ENCODE results near the gene AVL9. TPM values are rescaled to one million over a fixed set of nuclear protein-coding genes. Genes with fewer than 3 reads are reported as not detected.

AVL9 gene
- total RNA-seq, 1 experiment from 2014 or later, result 86.6 TPM

DNA sequence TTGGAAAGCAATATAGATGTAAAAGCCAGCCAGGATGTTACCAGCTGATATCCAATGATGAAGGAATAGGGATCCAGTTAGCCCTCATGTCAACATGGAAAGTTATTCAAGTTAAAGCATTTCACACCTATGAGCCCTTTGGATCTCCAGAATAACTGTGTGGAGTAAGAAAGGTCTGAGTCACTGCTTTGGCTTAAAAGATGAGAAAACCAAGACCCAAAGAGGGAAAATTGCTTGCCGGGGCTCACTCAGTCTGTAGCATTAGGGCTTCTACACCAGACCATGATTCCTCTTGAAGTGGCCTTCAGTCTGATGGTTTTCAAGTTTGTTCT lies 17.7 kb upstream of the AVL9 start:
- Mint-ChIP-seq H3K27me3 (ENCODE audit: unreplicated experiment) (peaks cover 63% of the 10 kb centered on the region), H3K27ac (ENCODE audit: unreplicated experiment) (no peak overlapping the region), H3K9me3 (ENCODE audit: low read depth, unreplicated experiment) (no peaks in the 10 kb centered on the region), H3K4me1 (ENCODE audit: low read depth, unreplicated experiment) (no peaks in the 10 kb centered on the region), H3K4me3 (ENCODE audit: low read depth, unreplicated experiment) (no peak overlapping the region), H3K36me3 (ENCODE audit: insufficient read depth, unreplicated experiment) (no peaks in the 10 kb centered on the region)
- DNase-seq, result no peak
- CTCF ChIA-PET, result interaction anchor here (1.1 kb wide), 1 partner anchor 28 kb away, joined by 4 read pairs; no protein-coding TSS in a partner anchor
- no TSS peak for BruUV-seq (replicated peaks)
- TF ChIP-seq, protein P1, sequence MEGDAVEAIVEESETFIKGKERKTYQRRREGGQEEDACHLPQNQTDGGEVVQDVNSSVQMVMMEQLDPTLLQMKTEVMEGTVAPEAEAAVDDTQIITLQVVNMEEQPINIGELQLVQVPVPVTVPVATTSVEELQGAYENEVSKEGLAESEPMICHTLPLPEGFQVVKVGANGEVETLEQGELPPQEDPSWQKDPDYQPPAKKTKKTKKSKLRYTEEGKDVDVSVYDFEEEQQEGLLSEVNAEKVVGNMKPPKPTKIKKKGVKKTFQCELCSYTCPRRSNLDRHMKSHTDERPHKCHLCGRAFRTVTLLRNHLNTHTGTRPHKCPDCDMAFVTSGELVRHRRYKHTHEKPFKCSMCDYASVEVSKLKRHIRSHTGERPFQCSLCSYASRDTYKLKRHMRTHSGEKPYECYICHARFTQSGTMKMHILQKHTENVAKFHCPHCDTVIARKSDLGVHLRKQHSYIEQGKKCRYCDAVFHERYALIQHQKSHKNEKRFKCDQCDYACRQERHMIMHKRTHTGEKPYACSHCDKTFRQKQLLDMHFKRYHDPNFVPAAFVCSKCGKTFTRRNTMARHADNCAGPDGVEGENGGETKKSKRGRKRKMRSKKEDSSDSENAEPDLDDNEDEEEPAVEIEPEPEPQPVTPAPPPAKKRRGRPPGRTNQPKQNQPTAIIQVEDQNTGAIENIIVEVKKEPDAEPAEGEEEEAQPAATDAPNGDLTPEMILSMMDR (IDR thresholded peaks at IDR 0.05; ENCODE audit: unreplicated experiment), result no peak
- intact Hi-C loops (cut with micrococcal nuclease; ENCODE audit: unreplicated experiment), result loop anchor here (5.0 kb wide), 1 partner anchor 120 kb away; no protein-coding TSS in a partner anchor

DNA sequence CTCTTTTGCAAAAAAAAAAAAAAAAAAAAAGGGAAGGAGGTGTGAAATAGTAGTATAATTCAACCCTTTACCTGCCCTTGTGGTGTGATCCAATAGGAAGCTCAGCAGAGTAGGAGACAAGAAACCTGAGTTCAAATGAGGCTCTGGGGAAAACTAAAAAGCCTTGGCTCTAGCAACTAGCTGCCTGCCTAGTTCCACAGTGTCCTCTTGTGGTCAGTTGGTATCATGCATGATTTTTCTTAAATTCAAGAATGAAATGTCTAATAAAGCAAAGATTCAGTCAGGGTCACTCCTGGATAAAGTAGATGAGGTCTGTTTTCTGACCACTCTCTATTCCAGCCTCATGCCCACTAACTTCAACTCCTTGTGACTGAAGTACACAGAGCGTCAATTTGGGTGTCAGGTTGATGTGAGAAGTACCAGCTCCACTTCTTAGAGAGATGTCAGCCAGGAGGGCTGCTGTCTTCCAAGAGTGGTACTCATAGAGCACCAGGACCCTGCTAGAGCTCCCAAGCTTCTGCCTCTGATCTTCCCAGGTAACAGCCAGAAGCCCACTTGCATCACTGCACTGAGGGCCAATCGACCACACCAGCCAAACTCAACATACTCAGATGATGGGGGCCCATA lies 15.6 kb upstream of the AVL9 start:
- Mint-ChIP-seq H3K4me1 (ENCODE audit: low read depth, unreplicated experiment) (no peaks in the 10 kb centered on the region), H3K36me3 (ENCODE audit: insufficient read depth, unreplicated experiment) (no peaks in the 10 kb centered on the region), H3K27me3 (ENCODE audit: unreplicated experiment) (peaks cover 43% of the 10 kb centered on the region), H3K27ac (ENCODE audit: unreplicated experiment) (no peak overlapping the region), H3K4me3 (ENCODE audit: low read depth, unreplicated experiment) (no peak overlapping the region), H3K9me3 (ENCODE audit: low read depth, unreplicated experiment) (no peaks in the 10 kb centered on the region)
- no TSS peak for BruUV-seq (replicated peaks)
- CTCF ChIA-PET, result interaction anchor here (0.7 to 2.0 kb wide), 7 partner anchors 10 to 736 kb away, joined by 3 to 25 read pairs (median 4); partner anchors contain the start of gene LSM5
- intact Hi-C loops (cut with micrococcal nuclease; ENCODE audit: unreplicated experiment), result loop anchor here (1.0 to 5.0 kb wide), 2 partner anchors 122 to 269 kb away; no protein-coding TSS in a partner anchor
- DNase-seq, result peak; percentile 52
- TF ChIP-seq, protein P1 (IDR thresholded peaks at IDR 0.05; ENCODE audit: unreplicated experiment), result peak; percentile 86

DNA sequence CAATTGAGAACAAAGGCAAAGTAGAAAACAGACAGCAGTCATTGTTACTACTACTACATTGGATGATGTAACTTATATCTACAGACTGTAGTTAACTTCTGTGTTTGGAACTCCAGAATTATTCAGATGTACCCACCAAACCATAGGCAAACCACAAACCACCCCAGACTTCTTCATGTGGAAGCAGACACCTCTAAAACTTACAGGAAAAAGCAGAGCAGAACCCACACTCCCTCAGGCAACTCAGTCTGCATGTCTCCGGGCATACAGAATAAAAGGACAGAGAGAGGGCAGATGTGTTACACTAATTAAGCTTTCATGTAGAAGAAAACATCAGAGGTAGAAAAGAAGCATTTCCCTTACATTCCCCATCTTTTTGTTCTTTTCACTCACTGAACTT lies 14.1 kb upstream of the AVL9 start:
- DNase-seq, result no peak
- CTCF ChIA-PET, result no interaction called here
- no peak overlapping the region for H3K4me3 Mint-ChIP-seq (ENCODE audit: low read depth, unreplicated experiment)
- H3K27ac Mint-ChIP-seq (ENCODE audit: unreplicated experiment), result no peak overlapping the region
- intact Hi-C loops (cut with micrococcal nuclease; ENCODE audit: unreplicated experiment), result no loop called here
- peaks cover 28% of the 10 kb centered on the region for H3K27me3 Mint-ChIP-seq (ENCODE audit: unreplicated experiment)
- H3K36me3 Mint-ChIP-seq (ENCODE audit: insufficient read depth, unreplicated experiment), result peaks cover 10% of the 10 kb centered on the region
- no TSS peak for BruUV-seq (replicated peaks)
- H3K4me1 Mint-ChIP-seq (ENCODE audit: low read depth, unreplicated experiment), result no peaks in the 10 kb centered on the region
- TF ChIP-seq, protein P1 (IDR thresholded peaks at IDR 0.05; ENCODE audit: unreplicated experiment), result no peak
- H3K9me3 Mint-ChIP-seq (ENCODE audit: low read depth, unreplicated experiment), result no peaks in the 10 kb centered on the region

DNA sequence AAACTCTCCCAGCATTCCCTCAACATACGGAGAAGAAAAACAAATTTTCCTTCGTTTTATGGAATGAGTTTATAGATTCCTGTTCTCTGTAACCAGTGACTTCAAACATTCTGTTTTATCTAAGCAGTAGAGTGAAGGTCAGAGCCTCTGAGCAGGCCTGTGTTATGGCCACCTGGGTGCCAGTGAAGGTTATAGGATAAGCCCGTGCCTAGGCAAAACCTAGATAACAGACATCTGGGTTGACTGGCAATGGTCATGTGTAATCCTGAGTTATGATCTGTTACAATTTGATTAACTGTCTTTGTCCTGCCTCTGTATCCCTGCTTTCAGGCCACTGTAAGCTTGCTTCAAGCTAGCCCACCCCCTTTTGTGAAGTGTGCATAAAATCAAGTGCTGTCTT lies 13.4 kb upstream of the AVL9 start:
- peaks cover 20% of the 10 kb centered on the region for H3K27me3 Mint-ChIP-seq (ENCODE audit: unreplicated experiment)
- peaks cover 10% of the 10 kb centered on the region for H3K36me3 Mint-ChIP-seq (ENCODE audit: insufficient read depth, unreplicated experiment)
- BruUV-seq (replicated peaks), result no TSS peak
- H3K4me3 Mint-ChIP-seq (ENCODE audit: low read depth, unreplicated experiment), result no peak overlapping the region
- H3K4me1 Mint-ChIP-seq (ENCODE audit: low read depth, unreplicated experiment), result no peaks in the 10 kb centered on the region
- TF ChIP-seq, protein P1 (IDR thresholded peaks at IDR 0.05; ENCODE audit: unreplicated experiment), result no peak
- CTCF ChIA-PET, result no interaction called here
- DNase-seq, result no peak
- no peak overlapping the region for H3K27ac Mint-ChIP-seq (ENCODE audit: unreplicated experiment)
- no peaks in the 10 kb centered on the region for H3K9me3 Mint-ChIP-seq (ENCODE audit: low read depth, unreplicated experiment)
- intact Hi-C loops (cut with micrococcal nuclease; ENCODE audit: unreplicated experiment), result no loop called here
